HEK293 (cell line): ENCODE measurements around the gene TMEM183A.

Experiments used
- BCL11A ChIP-seq: fragments of 450-650 bp; formaldehyde crosslinking; IDR thresholded peaks from 2 replicates; pipeline ENCODE4 v1.5.1; 2016; ENCODE audit warnings: low read depth, missing biosample characterization, missing genetic modification characterization
- HOXA7 ChIP-seq: sonication (generic); formaldehyde crosslinking; IDR thresholded peaks from 2 replicates; pipeline ENCODE4 v1.8.1; 2022; ENCODE audit warnings: missing genetic modification reagents, borderline replicate concordance
- KLF7 ChIP-seq: fragments of 450-650 bp; formaldehyde crosslinking; IDR thresholded peaks from 2 replicates; pipeline ENCODE4 v1.5.1; 2016; ENCODE audit warnings: missing biosample characterization, missing genetic modification characterization, borderline replicate concordance
- OSR2 ChIP-seq: fragments of 450-650 bp; formaldehyde crosslinking; IDR thresholded peaks from 2 replicates; pipeline ENCODE4 v1.5.1; 2016; ENCODE audit warnings: missing biosample characterization, missing genetic modification characterization
- YY1 ChIP-seq: fragments of 450-650 bp; formaldehyde crosslinking; IDR thresholded peaks from 2 replicates; pipeline ENCODE4 v1.5.1; 2018; ENCODE audit warnings: missing biosample characterization, missing genetic modification characterization
- ZBTB8A ChIP-seq: fragments of 450-650 bp; formaldehyde crosslinking; IDR thresholded peaks from 2 replicates; pipeline ENCODE4 v1.5.1; 2016; ENCODE audit warnings: missing biosample characterization, missing genetic modification characterization
- ZFHX2 ChIP-seq: fragments of 450-650 bp; formaldehyde crosslinking; conservative IDR thresholded peaks from 2 replicates; pipeline ENCODE4 v1.5.1; 2016; ENCODE audit warnings: missing biosample characterization, missing genetic modification characterization
- ZIC2 ChIP-seq: fragments of 450-650 bp; formaldehyde crosslinking; IDR thresholded peaks from 2 replicates; pipeline ENCODE4 v1.5.1; 2016; ENCODE audit warnings: missing biosample characterization, missing genetic modification characterization
- ZNF175 ChIP-seq: fragments of 450-650 bp; formaldehyde crosslinking; IDR thresholded peaks from 2 replicates; pipeline ENCODE4 v1.5.1; 2016; ENCODE audit warnings: missing biosample characterization, missing genetic modification characterization
- ZNF221 ChIP-seq: fragments of 450-650 bp; formaldehyde crosslinking; IDR thresholded peaks from 2 replicates; pipeline ENCODE4 v1.5.1; 2017; ENCODE audit warnings: missing biosample characterization, missing genetic modification characterization, borderline replicate concordance
- ZNF248 ChIP-seq: fragments of 450-650 bp; formaldehyde crosslinking; IDR thresholded peaks from 2 replicates; pipeline ENCODE4 v1.5.1; 2017; ENCODE audit warnings: missing biosample characterization, missing genetic modification characterization
- ZNF335 ChIP-seq: fragments of 450-650 bp; formaldehyde crosslinking; conservative IDR thresholded peaks from 2 replicates; pipeline ENCODE4 v1.5.1; 2016; ENCODE audit warnings: missing biosample characterization, missing genetic modification characterization
- ZNF404 ChIP-seq: fragments of 450-650 bp; formaldehyde crosslinking; IDR thresholded peaks from 2 replicates; pipeline ENCODE4 v1.5.1; 2017; ENCODE audit warnings: missing biosample characterization, missing genetic modification characterization
- ZNF501 ChIP-seq: fragments of 450-650 bp; formaldehyde crosslinking; IDR thresholded peaks from 2 replicates; pipeline ENCODE4 v1.5.1; 2016; ENCODE audit warnings: missing biosample characterization, missing genetic modification characterization
- ZNF548 ChIP-seq: fragments of 450-650 bp; formaldehyde crosslinking; IDR thresholded peaks from 2 replicates; pipeline ENCODE4 v1.5.1; 2016; ENCODE audit warnings: missing biosample characterization, missing genetic modification characterization
- ZNF558 ChIP-seq: fragments of 450-650 bp; formaldehyde crosslinking; IDR thresholded peaks from 2 replicates; pipeline ENCODE4 v1.5.1; 2016; ENCODE audit warnings: missing biosample characterization, missing genetic modification characterization
- ZNF596 ChIP-seq: fragments of 450-650 bp; IDR thresholded peaks from 2 replicates; pipeline ENCODE4 v1.5.0; 2018; ENCODE audit warnings: missing biosample characterization, mild to moderate bottlenecking, missing genetic modification characterization, moderate library complexity
- ZNF621 ChIP-seq: fragments of 450-650 bp; formaldehyde crosslinking; IDR thresholded peaks from 2 replicates; pipeline ENCODE4 v1.5.1; 2017; ENCODE audit warnings: missing biosample characterization, missing genetic modification characterization
- ZNF623 ChIP-seq: fragments of 450-650 bp; formaldehyde crosslinking; IDR thresholded peaks from 2 replicates; pipeline ENCODE4 v1.5.1; 2016; ENCODE audit warnings: missing biosample characterization, missing genetic modification characterization
- ZNF670 ChIP-seq: fragments of 450-650 bp; formaldehyde crosslinking; IDR thresholded peaks from 2 replicates; pipeline ENCODE4 v1.5.1; 2016; ENCODE audit warnings: missing biosample characterization, missing genetic modification characterization, low read depth
- ZNF792 ChIP-seq: fragments of 450-650 bp; formaldehyde crosslinking; IDR thresholded peaks from 2 replicates; pipeline ENCODE4 v1.5.1; 2016; ENCODE audit warnings: missing biosample characterization, missing genetic modification characterization
- ZNF830 ChIP-seq: fragments of 450-650 bp; IDR thresholded peaks from 2 replicates; pipeline ENCODE4 v1.5.0; 2018; ENCODE audit warnings: missing biosample characterization, missing genetic modification characterization, low read depth, mild to moderate bottlenecking, moderate library complexity
- TF ChIP-seq, protein P1 (sequence below): fragments of 450-650 bp; formaldehyde crosslinking; IDR thresholded peaks from 2 replicates; pipeline ENCODE4 v1.5.1; 2016; ENCODE audit warnings: missing biosample characterization, missing genetic modification characterization, low read depth
- TF ChIP-seq, protein P2 (sequence below): fragments of 450-650 bp; formaldehyde crosslinking; IDR thresholded peaks from 2 replicates; pipeline ENCODE4 v1.5.1; 2016; ENCODE audit warnings: missing biosample characterization, missing genetic modification characterization
- TF ChIP-seq, protein P3 (sequence below): fragments of 450-650 bp; formaldehyde crosslinking; conservative IDR thresholded peaks from 2 replicates; pipeline ENCODE4 v1.5.1; 2016; ENCODE audit warnings: low read depth, missing biosample characterization, missing genetic modification characterization
- TF ChIP-seq, protein P4 (sequence below): fragments of 450-650 bp; formaldehyde crosslinking; IDR thresholded peaks from 2 replicates; pipeline ENCODE4 v1.5.1; 2016; ENCODE audit warnings: missing biosample characterization, missing genetic modification characterization
- TF ChIP-seq, protein P5 (sequence below): fragments of 450-650 bp; formaldehyde crosslinking; IDR thresholded peaks from 2 replicates; pipeline ENCODE4 v1.5.1; 2016; ENCODE audit warnings: missing biosample characterization, missing genetic modification characterization

TMEM183A gene

DNA sequence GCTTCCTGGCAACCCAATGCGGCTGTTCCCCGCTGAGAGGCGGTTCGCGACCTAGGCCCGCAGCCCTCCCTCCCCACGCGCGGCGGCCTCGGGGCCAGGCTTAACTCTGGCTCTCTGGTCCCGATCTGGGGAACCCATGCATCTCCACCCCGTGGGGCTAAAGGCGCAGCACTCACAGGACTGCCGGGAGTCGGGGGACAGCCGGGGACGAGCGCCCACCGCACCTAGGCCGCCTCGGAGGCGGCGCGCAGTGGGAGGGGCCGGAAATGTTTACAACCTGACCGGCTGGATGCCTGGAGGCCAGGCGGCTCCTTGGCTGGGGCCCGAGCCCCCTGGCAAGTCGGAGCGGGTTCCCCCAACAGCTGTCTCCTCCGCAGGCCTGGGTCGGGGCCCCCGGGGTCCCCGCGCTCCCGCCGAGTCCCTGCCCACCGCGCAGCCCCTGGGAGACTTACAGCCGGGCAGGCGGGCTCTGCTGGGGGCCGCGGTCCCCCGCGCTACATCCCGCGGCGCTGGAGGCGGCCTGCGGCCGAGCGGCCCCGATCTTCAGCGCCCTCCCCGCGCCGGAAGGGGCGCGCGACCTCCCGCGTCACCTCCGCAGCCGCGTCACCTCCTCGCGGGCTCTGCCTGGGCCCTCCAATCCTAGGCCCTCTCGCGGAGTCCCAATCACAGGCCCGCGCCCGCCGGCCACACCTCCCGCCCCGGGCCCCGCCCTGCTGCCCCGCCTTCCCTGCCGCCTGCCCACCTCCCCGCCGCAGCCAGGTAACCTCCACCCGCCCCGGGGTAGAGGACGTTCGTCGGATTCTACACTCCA, 49.2 kb upstream of the TMEM183A start, which contains the start of gene ADIPOR1 (continued):
- no peak for TF ChIP-seq BCL11A (tag by site-specific recombination)
- no peak for TF ChIP-seq KLF7 (tag by site-specific recombination)
- no peak for TF ChIP-seq ZNF558 (tag by site-specific recombination)
- TF ChIP-seq OSR2 (tag by site-specific recombination), result 0 out of 2 replicates have a peak, but pooled peaks have one; percentile 10
- TF ChIP-seq, protein P1, sequence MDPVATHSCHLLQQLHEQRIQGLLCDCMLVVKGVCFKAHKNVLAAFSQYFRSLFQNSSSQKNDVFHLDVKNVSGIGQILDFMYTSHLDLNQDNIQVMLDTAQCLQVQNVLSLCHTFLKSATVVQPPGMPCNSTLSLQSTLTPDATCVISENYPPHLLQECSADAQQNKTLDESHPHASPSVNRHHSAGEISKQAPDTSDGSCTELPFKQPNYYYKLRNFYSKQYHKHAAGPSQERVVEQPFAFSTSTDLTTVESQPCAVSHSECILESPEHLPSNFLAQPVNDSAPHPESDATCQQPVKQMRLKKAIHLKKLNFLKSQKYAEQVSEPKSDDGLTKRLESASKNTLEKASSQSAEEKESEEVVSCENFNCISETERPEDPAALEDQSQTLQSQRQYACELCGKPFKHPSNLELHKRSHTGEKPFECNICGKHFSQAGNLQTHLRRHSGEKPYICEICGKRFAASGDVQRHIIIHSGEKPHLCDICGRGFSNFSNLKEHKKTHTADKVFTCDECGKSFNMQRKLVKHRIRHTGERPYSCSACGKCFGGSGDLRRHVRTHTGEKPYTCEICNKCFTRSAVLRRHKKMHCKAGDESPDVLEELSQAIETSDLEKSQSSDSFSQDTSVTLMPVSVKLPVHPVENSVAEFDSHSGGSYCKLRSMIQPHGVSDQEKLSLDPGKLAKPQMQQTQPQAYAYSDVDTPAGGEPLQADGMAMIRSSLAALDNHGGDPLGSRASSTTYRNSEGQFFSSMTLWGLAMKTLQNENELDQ, result no peak
- TF ChIP-seq ZIC2 (tag by site-specific recombination), result peak; percentile 98
- TF ChIP-seq ZNF335, result peak; percentile 60
- TF ChIP-seq, protein P2, sequence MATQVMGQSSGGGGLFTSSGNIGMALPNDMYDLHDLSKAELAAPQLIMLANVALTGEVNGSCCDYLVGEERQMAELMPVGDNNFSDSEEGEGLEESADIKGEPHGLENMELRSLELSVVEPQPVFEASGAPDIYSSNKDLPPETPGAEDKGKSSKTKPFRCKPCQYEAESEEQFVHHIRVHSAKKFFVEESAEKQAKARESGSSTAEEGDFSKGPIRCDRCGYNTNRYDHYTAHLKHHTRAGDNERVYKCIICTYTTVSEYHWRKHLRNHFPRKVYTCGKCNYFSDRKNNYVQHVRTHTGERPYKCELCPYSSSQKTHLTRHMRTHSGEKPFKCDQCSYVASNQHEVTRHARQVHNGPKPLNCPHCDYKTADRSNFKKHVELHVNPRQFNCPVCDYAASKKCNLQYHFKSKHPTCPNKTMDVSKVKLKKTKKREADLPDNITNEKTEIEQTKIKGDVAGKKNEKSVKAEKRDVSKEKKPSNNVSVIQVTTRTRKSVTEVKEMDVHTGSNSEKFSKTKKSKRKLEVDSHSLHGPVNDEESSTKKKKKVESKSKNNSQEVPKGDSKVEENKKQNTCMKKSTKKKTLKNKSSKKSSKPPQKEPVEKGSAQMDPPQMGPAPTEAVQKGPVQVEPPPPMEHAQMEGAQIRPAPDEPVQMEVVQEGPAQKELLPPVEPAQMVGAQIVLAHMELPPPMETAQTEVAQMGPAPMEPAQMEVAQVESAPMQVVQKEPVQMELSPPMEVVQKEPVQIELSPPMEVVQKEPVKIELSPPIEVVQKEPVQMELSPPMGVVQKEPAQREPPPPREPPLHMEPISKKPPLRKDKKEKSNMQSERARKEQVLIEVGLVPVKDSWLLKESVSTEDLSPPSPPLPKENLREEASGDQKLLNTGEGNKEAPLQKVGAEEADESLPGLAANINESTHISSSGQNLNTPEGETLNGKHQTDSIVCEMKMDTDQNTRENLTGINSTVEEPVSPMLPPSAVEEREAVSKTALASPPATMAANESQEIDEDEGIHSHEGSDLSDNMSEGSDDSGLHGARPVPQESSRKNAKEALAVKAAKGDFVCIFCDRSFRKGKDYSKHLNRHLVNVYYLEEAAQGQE (tag by site-specific recombination), result 0 out of 2 replicates have a peak, but pooled peaks have one; percentile 9
- TF ChIP-seq, protein P3, sequence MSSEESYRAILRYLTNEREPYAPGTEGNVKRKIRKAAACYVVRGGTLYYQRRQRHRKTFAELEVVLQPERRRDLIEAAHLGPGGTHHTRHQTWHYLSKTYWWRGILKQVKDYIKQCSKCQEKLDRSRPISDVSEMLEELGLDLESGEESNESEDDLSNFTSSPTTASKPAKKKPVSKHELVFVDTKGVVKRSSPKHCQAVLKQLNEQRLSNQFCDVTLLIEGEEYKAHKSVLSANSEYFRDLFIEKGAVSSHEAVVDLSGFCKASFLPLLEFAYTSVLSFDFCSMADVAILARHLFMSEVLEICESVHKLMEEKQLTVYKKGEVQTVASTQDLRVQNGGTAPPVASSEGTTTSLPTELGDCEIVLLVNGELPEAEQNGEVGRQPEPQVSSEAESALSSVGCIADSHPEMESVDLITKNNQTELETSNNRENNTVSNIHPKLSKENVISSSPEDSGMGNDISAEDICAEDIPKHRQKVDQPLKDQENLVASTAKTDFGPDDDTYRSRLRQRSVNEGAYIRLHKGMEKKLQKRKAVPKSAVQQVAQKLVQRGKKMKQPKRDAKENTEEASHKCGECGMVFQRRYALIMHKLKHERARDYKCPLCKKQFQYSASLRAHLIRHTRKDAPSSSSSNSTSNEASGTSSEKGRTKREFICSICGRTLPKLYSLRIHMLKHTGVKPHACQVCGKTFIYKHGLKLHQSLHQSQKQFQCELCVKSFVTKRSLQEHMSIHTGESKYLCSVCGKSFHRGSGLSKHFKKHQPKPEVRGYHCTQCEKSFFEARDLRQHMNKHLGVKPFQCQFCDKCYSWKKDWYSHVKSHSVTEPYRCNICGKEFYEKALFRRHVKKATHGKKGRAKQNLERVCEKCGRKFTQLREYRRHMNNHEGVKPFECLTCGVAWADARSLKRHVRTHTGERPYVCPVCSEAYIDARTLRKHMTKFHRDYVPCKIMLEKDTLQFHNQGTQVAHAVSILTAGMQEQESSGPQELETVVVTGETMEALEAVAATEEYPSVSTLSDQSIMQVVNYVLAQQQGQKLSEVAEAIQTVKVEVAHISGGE (tag by site-specific recombination), result 0 out of 2 replicates have a peak, but pooled peaks have one; percentile 47
- TF ChIP-seq, protein P4, sequence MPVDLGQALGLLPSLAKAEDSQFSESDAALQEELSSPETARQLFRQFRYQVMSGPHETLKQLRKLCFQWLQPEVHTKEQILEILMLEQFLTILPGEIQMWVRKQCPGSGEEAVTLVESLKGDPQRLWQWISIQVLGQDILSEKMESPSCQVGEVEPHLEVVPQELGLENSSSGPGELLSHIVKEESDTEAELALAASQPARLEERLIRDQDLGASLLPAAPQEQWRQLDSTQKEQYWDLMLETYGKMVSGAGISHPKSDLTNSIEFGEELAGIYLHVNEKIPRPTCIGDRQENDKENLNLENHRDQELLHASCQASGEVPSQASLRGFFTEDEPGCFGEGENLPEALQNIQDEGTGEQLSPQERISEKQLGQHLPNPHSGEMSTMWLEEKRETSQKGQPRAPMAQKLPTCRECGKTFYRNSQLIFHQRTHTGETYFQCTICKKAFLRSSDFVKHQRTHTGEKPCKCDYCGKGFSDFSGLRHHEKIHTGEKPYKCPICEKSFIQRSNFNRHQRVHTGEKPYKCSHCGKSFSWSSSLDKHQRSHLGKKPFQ (tag by site-specific recombination), result no peak
- TF ChIP-seq ZNF404, result no peak
- 0 out of 2 replicates have a peak, but pooled peaks have one; percentile 31 for TF ChIP-seq YY1 (tag by site-specific recombination)
- no peak for TF ChIP-seq ZNF670
- TF ChIP-seq ZNF621, result no peak
- no peak for TF ChIP-seq ZNF548 (tag by site-specific recombination)
- 0 out of 2 replicates have a peak, but pooled peaks have one; percentile 36 for TF ChIP-seq ZNF792
- no peak for TF ChIP-seq ZNF248 (tag by site-specific recombination)
- no peak for TF ChIP-seq HOXA7 (CRISPR knock-in tag)
- no peak for TF ChIP-seq ZNF221 (tag by site-specific recombination)
- peak; percentile 56; the same call in 1 of the 2 replicates for TF ChIP-seq ZFHX2 (tag by site-specific recombination)
- peak; percentile 57 for TF ChIP-seq ZNF596 (tag by site-specific recombination)
- no peak for TF ChIP-seq ZNF830
- TF ChIP-seq, protein P5, sequence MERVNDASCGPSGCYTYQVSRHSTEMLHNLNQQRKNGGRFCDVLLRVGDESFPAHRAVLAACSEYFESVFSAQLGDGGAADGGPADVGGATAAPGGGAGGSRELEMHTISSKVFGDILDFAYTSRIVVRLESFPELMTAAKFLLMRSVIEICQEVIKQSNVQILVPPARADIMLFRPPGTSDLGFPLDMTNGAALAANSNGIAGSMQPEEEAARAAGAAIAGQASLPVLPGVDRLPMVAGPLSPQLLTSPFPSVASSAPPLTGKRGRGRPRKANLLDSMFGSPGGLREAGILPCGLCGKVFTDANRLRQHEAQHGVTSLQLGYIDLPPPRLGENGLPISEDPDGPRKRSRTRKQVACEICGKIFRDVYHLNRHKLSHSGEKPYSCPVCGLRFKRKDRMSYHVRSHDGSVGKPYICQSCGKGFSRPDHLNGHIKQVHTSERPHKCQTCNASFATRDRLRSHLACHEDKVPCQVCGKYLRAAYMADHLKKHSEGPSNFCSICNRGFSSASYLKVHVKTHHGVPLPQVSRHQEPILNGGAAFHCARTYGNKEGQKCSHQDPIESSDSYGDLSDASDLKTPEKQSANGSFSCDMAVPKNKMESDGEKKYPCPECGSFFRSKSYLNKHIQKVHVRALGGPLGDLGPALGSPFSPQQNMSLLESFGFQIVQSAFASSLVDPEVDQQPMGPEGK (tag by site-specific recombination), result peak; percentile 76
- TF ChIP-seq ZNF501 (tag by site-specific recombination), result peak; percentile 57; the same call in 1 of the 2 replicates
- no peak for TF ChIP-seq ZNF175 (tag by site-specific recombination)
- peak; percentile 31; the same call in 1 of the 2 replicates for TF ChIP-seq ZBTB8A (tag by site-specific recombination)
- TF ChIP-seq ZNF623, result no peak
